Measurements from ENCODE around the gene ZNF665.
"Not testable (repeated sequence)": the region's sequence is repeated elsewhere in the genome, so short reads cannot be mapped to it uniquely, and the experiment has no call there.

The ZNF665 gene

GRCh38 chr19:53192771-53193534 is at the start of gene ZNF665:
Gene ZNF665 (minus strand): TSS chr19:53193358. CDS start chr19:53182898, 10,460 bp downstream.
- DNase-seq (ENCODE audit: low read depth) = peak; percentile 57

GRCh38 chr19:53237114-53237777 is 44.1 kb upstream of the ZNF665 start:
- no peak for DNase-seq (ENCODE audit: low read depth)

DNA sequence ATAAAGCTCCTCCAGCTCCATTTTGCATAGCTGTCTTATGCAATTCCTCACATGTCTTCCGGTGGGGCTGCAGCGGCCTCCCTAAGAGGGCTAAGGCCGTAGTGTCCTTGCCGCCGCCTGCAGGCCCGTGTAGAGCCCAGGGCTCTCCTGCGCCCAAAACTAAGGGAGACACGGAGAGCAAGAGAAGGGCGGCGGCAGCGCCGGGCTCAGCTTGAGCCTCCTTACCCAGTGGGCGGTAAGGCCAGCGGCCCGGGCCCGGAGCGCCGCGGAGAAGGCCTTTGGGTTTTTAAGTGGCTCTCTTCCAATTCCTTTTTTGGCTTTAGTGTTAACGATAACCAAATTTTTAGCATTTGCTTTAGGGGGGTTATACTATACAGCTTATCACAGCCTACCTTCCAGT is 31.4 kb upstream of the ZNF665 start:
- no peak for DNase-seq (ENCODE audit: low read depth)

DNA sequence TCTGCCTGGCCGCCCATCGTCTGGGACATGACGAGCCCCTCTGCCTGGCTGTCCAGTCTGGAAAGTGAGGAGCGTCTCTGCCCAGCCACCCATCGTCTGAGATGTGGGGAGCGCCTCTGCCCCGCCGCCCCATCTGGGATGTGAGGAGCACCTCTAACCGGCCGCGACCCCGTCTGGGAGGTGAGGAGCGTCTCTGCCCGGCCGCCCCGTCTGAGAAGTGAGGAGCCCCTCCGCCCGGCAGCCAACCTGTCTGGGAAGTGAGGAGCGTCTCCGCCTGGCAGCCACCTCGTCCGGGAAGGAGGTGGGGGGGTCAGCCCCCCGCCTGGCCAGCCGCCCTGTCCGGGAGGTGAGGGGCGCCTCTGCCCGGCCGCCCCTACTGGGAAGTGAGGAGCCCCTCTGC is 29.6 kb upstream of the ZNF665 start:
- not testable (repeated sequence) for DNase-seq (ENCODE audit: low read depth)

DNA sequence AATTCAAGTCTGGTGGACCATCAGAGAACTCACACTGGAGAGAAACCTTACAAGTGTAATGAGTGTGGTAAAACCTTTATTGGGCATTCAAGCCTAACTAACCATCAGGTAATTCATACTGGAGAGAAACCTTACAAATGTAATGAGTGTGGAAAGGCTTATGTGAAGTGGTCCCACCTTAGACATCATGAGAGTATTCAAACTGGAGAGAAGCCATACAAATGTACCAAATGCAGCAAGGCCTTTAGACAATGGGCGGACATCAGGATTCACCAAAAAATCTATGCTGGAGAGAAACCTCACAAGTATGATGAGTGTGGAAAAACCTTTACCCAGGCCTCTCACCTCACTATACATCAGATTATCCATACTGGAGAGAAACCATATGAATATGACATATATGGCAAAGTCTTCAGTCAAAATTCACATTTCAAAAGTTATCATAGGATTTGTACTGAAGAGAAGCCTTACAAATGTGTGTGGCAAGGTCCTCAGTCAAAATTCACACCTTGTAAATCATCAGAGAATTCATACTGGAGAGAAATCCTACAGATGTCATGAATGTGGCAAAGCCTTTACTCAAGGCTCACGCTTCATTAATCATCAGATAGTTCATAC is 19.7 kb upstream of the ZNF665 start:
- no peak for DNase-seq (ENCODE audit: low read depth)

DNA sequence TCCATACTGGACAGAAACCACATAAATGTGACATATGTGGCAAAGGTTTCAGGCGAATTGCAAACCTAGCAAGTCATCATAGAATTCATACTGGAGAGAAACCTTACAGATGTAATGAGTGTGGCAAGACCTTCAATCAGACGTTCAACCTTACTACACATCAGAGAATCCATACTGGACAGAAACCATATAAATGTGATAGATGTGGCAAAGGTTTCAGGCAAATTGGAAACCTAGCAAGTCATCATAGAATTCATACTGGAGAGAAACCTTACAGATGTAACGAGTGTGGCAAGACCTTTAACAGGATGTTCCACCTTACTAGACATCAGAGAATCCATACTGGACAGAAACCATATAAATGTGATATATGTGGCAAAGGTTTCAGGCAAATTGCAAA is 18.4 kb upstream of the ZNF665 start:
- DNase-seq (ENCODE audit: low read depth) = not testable (repeated sequence)

DNA sequence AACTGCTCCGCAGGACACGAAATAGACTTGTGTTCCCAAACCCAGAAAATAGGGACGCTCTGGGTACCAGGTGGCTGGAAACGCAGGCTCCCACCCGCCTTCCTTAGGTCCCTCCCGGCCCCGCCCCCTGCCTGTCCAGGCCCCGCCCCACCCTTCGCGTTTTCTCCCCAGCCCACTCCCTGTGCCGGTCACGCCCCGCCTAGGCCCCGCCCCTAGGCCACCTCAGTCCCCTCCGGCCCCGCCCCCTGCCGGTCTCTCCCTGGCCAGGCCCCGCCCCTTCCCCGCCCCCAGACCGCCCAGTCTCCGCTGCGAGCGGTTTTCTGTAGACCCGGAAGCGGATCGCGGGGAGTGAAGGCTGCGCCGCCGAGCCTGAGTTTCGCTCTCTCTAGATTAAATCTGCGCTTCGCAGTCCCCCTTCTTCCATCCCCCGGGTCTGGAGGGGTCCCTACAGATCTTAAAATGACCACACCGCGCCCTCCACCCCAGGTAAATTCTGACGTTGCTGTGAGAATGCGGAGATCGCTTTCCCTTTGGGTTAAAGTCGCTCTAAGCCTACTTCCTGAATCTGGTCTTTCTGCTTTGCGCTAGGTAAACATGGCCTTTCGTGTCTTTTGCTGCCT is 3.7 kb upstream of the ZNF665 start:
- peak; percentile 96 for DNase-seq (ENCODE audit: low read depth)

- peak; percentile 50 for DNase-seq (ENCODE audit: low read depth)
These were observed 2.2 kb upstream of the ZNF665 start for GRCh38 chr19:53195265-53195903.

GRCh38 chr19:53193535-53194222 is 521 bp upstream of the ZNF665 start:
- DNase-seq (ENCODE audit: low read depth) = no peak

DNA sequence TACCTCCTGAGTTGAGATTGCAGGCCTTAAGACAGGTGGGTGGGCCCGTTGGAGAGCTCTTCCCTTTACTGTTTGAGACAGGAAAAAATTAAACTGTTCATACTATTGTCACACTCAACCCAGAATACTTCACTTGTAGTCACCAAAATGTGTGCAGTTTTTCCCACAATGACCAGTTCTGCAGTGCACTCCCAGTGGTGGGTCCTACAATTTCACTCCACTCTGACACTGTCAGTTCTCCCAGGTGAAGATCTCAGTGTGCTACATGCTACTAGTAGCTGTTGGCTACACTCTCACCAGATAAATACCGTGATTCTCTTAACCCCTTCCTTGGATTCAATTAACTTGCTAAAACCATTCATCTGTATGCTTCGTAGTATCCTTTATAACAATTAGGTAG is 2.9 kb downstream of the ZNF665 start:
- no peak for DNase-seq (ENCODE audit: low read depth)

GRCh38 chr19:53189691-53190198 is 3.4 kb downstream of the ZNF665 start:
- DNase-seq (ENCODE audit: low read depth) = not testable (repeated sequence)

DNA sequence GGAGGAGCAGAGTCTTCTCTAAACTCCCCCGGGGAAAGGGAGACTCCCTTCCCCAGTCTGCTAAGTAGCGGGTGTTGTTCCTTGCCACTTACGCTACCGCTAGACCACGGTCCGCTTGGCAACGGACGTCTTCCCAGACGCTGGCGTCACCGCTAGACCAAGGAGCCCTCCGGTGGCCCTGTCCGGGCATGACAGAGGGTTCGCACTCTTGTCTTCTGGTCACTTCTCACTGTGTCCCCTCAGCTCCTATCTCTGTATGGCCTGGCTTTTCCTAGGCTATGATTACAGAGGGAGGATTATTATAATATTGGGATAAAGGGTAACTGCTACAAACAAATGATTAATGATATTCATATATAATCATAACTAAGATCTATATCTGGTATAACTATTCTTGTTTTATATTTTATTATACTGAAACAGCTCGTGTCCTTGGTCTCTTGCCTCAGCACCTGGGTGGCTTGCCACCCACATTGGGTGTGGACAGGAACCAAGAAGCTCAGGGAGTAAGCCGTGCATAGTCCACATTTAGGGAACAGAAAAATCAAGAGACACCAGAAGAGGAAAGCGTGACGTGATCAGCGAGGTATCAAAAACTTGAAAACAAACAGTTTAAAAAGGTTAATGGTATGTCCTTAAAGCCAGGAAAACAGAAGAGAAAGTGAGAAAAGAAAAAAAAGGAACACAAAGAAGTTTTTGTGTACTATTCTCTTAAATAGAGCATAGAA is 7.8 kb downstream of the ZNF665 start:
- DNase-seq (ENCODE audit: low read depth) = not testable (repeated sequence)

DNA sequence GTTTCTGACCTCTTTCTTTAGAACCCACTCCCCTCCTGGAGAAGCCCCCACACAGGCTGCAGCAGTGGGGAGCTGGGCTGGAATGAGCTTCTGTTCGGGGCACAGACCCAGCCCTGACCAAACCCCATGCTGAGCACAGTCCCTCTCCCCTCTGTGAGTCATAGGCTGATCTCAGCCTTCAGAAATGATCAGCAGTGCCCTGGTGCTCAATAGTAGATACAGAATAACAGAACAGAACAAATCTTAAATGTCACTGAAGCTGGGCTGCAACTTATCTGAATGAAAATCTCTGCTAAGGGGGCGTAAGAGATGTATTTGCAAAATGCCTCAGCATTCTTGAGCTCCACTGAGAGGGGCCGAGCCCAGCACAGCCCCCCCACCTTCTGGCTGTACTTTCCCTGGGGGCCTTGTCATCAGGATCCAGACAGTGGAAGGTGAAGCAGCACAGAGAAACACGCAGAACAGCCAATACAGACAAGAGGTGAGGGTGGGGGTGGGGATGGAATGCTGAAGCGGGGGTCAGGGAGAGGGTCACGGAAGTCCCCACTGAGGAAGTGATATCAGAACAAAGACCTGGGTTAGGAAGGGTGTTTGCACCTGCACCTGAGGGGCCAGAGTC is 9.9 kb downstream of the ZNF665 start:
- no peak for DNase-seq (ENCODE audit: low read depth)

- DNase-seq (ENCODE audit: low read depth) = no peak
These were observed 11.0 kb downstream of the ZNF665 start for GRCh38 chr19:53182202-53182601.

DNA sequence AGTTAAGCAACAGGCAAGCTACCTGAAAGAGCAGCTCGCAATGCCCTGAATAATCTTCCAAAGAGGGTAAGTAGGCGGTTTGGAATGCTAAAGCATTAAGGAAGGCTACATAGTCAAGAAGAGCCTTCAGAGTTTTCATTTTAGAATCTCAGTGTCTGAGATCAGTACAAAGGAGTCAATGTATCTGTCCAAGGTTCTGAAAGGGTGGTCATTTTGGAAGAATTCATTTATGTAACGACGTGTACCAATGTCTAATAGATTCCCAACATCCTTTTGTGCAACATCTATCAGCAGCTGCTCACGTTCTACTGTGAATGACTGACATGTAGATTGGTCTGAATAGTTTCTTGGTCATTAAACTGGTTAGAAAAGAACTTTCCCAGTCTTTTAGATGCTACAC is 15.2 kb downstream of the ZNF665 start:
- DNase-seq (ENCODE audit: low read depth) = no peak

GRCh38 chr19:53172889-53173288 is 20.3 kb downstream of the ZNF665 start:
- no peak for DNase-seq (ENCODE audit: low read depth)

- DNase-seq (ENCODE audit: low read depth) = no peak
These were observed 27.5 kb downstream of the ZNF665 start for GRCh38 chr19:53165691-53166091.

DNA sequence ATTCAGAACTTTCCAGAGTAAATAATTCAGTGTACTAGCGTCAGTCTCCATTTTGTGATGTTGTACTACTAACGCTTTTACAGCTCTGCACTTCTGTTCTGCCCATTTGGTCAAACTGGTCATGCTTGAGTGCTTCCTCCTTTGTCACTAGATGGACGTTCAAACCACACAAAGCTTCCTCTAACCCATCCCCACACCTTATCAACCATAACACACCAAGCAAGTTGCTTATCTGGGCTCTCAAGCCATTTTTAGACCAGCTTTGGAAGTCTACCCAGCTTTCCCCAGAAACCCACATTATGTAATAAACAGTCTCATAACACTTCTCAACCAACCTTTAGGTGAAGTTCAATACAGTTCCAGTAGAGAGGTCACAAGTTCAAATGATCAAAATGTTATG is 32.0 kb downstream of the ZNF665 start:
- no peak for DNase-seq (ENCODE audit: low read depth)

GRCh38 chr19:53160350-53160749 is 32.8 kb downstream of the ZNF665 start:
- DNase-seq (ENCODE audit: low read depth) = no peak

DNA sequence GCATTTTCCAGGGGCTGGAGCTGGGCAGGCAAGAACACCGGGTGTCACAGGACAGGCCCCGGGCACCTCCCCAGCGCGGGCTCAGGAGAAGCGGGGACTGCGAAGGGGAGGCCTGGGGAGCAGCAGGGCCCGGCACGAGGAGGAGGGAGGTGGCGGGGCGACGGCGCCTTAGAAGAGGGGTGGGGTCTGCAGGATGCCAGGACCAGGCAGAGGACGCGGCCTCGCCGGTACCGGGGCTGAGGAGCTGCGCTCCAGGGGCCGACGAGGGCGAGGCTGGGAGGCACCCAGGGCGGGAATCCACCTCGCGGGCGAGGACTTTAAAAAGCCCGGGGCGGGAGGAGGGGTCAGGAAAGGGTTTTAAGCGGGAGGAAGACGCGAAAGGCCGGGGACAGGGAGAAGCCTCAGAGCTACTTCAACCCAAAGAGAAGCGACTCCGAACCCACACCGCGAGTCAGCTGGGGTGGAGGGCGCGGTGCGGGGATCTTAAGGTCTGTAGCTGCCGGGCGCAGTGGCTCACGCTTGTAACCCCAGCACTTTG is 35.0 kb downstream of the ZNF665 start:
- DNase-seq (ENCODE audit: low read depth) = no peak
